ENCODE data around the gene SH2D3A.

DNA sequence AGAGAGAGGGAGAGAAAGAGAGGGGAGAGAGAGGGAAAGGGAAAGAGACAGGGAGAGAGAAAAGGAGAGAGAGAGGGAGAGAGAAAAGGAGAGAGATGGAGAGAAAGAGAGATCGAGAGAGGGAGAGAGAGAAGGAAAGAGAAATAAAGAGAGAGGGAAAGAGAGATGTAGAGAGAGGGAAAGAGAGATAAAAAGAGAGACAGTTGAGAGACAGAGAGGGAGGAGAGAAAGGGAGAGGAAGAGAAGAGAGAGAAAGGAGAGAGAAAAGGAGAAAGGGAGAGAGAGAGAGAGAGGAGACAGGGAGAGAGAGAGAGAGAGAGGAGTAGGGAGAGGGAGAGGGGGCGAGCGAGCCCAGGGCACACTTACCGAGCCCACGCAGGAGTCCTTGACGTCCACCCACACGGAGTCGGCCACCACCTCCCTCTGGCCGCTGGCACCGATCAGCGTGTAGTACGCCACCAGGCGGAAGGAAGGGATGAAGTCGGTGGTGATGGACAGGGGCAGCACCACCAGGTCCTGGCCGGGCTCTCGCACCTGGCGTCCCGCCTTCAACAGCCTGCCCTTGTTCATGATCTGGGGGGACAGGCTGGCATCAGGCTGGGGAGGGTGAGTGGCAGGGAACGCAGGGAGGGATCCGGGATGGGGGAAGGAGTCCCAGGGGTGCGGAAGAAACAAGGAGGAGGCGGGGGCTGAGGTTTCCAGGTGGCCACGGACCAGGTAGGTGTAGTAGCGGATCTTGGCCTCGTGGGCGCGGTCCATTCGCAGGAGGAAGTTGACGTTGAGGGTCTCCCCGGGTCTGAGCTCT, 56.8 kb downstream of the SH2D3A start:
- TF ChIP-seq TAF1 (IDR thresholded peaks at IDR 0.05; ENCODE audit: borderline replicate concordance, insufficient read depth, low read length) (no peak), POLR2AphosphoS5 (IDR thresholded peaks at IDR 0.05; ENCODE audit: low read depth, low read length) (no peak), SIN3A (IDR thresholded peaks at IDR 0.05; ENCODE audit: borderline replicate concordance, insufficient read depth, low read length) (no peak)

Measured in PFSK-1 (cell line).